Measurements from ENCODE around the gene TEX13B. TPM values are rescaled to one million over a fixed set of nuclear protein-coding genes. Genes with fewer than 3 reads are reported as not detected.

The TEX13B gene
- total and polyA plus RNA-seq, 5 donors from 2014 or later: not detected

DNA sequence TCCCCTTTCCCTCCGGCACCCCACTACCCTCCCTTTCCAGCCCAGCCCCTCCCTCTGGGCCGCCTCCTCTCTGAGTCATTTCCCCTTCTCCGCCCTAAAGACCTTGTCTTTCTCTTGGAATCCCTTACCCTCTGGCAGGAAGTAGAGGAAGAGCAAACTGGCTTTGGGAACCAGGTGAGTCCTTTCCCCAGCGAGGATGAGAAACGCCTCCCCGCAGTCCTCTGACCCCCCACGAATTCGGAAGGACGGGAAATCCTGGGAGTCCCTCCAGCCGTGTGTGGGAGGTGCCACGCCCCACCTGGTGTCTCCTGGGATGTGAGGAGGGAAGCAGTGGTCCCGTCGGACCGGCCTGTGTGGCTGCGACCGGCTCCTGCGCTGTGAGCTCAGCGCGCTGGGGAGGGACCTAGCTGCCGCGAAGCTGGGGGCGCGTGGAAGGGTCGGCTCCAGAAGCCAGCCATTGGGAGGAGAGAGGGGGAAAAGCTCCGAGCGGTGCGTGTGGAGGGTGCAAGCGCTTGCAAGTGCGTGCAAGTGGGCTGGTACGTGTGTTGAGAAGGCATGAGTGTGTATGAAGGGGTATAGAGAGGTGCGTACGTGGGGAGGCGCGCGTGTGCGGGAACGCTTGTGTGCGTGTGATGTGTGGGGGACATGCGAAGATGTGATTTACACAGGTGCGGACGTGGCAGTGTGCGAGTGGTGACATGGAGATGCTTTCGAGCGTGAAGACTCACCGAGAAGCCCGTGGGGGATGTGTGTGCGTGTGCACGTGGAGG, 46.3 kb downstream of the TEX13B start:
- Mint-ChIP-seq H3K4me3 (no peak overlapping the region), H3K36me3 (no peaks in the 10 kb centered on the region), H3K4me1 (no peaks in the 10 kb centered on the region), H3K27ac (no peak overlapping the region), H3K27me3 (peaks cover 16% of the 10 kb centered on the region), H3K9me3 (peaks cover 0 to 3% (median 0%) of the 10 kb centered on the region in 7 donors)
- DNase-seq: no peak
- H3K27ac ChIP-seq (ENCODE audit: insufficient read depth, low read length, poor library complexity, severe bottlenecking): no peak overlapping the region
- no peak for ATAC-seq (ENCODE audit: low read depth in 2 of 2)
- H3K36me3 ChIP-seq (ENCODE audit: control insufficient read depth, insufficient read depth, low read length): no peaks in the 10 kb centered on the region
- H3K27me3 ChIP-seq (ENCODE audit: control insufficient read depth, insufficient read depth, low read length): no peaks in the 10 kb centered on the region
- H3K4me1 ChIP-seq (ENCODE audit: control insufficient read depth, insufficient read depth, low read length, poor library complexity, severe bottlenecking): no peaks in the 10 kb centered on the region
- no peak overlapping the region for H3K4me3 ChIP-seq (ENCODE audit: low read depth, low read length)
- H3K9me3 ChIP-seq (ENCODE audit: control insufficient read depth in 2 of 2, low read length in 2 of 2): no peaks in the 10 kb centered on the region

- DNase-seq (no peak), ATAC-seq (ENCODE audit: low read depth in 2 of 2) (no peak)
- H3K27me3 ChIP-seq (ENCODE audit: control insufficient read depth, insufficient read depth, low read length): no peaks in the 10 kb centered on the region
- Mint-ChIP-seq H3K36me3 (no peaks in the 10 kb centered on the region), H3K4me1 (no peaks in the 10 kb centered on the region), H3K27me3 (peaks cover 16% of the 10 kb centered on the region), H3K4me3 (no peak overlapping the region), H3K27ac (no peak overlapping the region), H3K9me3 (peaks cover 0 to 3% (median 0%) of the 10 kb centered on the region in 7 donors)
- H3K36me3 ChIP-seq (ENCODE audit: control insufficient read depth, insufficient read depth, low read length): no peaks in the 10 kb centered on the region
- H3K27ac ChIP-seq (ENCODE audit: insufficient read depth, low read length, poor library complexity, severe bottlenecking): no peak overlapping the region
- H3K9me3 ChIP-seq (ENCODE audit: control insufficient read depth in 2 of 2, low read length in 2 of 2): no peaks in the 10 kb centered on the region
- H3K4me1 ChIP-seq (ENCODE audit: control insufficient read depth, insufficient read depth, low read length, poor library complexity, severe bottlenecking): no peaks in the 10 kb centered on the region
- no peak overlapping the region for H3K4me3 ChIP-seq (ENCODE audit: low read depth, low read length)
These were observed 47.0 kb downstream of the TEX13B start for GRCh38 chrX:107935200-107935599.

DNA sequence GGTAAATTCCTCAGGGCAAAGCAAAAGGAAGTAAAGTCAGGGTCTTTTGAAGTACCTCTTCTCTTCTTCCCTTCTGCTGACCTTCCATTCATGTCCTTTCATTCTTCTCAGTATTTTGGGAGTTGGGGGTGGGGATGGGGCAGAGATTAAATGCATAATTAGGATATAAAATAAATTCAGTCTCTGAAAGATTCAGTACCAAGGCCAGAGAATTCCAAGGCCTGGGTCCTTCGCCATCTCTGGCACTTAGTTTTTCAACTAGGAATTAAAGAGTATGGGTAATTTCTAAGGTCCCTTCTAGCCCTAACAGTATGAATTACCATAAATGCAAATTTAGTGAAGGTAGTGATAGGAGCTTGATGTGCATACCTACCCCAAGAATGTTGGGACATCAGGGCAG, 47.9 kb downstream of the TEX13B start:
- Histone ChIP-seq H3K4me1 (ENCODE audit: control insufficient read depth, insufficient read depth, low read length, poor library complexity, severe bottlenecking) (no peaks in the 10 kb centered on the region), H3K36me3 (ENCODE audit: control insufficient read depth, insufficient read depth, low read length) (no peaks in the 10 kb centered on the region), H3K4me3 (ENCODE audit: low read depth, low read length) (no peak overlapping the region), H3K27ac (ENCODE audit: insufficient read depth, low read length, poor library complexity, severe bottlenecking) (no peak overlapping the region), H3K27me3 (ENCODE audit: control insufficient read depth, insufficient read depth, low read length) (no peaks in the 10 kb centered on the region), H3K9me3 (ENCODE audit: control insufficient read depth in 2 of 2, low read length in 2 of 2) (no peaks in the 10 kb centered on the region)
- Mint-ChIP-seq H3K4me3 (no peak overlapping the region), H3K4me1 (no peaks in the 10 kb centered on the region), H3K9me3 (no peaks in the 10 kb centered on the region), H3K27me3 (peaks cover 16% of the 10 kb centered on the region), H3K27ac (no peak overlapping the region), H3K36me3 (no peaks in the 10 kb centered on the region)
- DNase-seq (no peak), ATAC-seq (ENCODE audit: low read depth in 2 of 2) (no peak)

Other genes starting within 250 kb of the TEX13B start
- gene TSC22D3, start 206.6 kb downstream of the TEX13B start, total RNA-seq: 2,718 TPM
- 1,000 to 10,000 TPM in 2 of 4 donors, 100 to 1,000 TPM in 2; 624 to 1,092 (median 913) TPM for gene TSC22D3, start 206.6 kb downstream of the TEX13B start, polyA plus RNA-seq
- gene NCBP2L, start 204.6 kb downstream of the TEX13B start, total RNA-seq: not detected
- gene NCBP2L, start 204.6 kb downstream of the TEX13B start, polyA plus RNA-seq: not detected
- gene MID2, start 156.5 kb downstream of the TEX13B start, total RNA-seq: 6.6 TPM
- 1 to 10 TPM; 2.3 to 6.5 (median 5.2) TPM for gene MID2, start 156.5 kb downstream of the TEX13B start, polyA plus RNA-seq
- 31.8 TPM for gene VSIG1, start 62.7 kb upstream of the TEX13B start, total RNA-seq
- 10 to 100 TPM; 14.5 to 17.7 (median 17.0) TPM for gene VSIG1, start 62.7 kb upstream of the TEX13B start, polyA plus RNA-seq
- 19.3 TPM for gene PSMD10, start 109.2 kb upstream of the TEX13B start, total RNA-seq
- 10 to 100 TPM; 54.7 to 85.1 (median 68.3) TPM for gene PSMD10, start 109.2 kb upstream of the TEX13B start, polyA plus RNA-seq
- 10.4 TPM for gene ATG4A, start 109.4 kb upstream of the TEX13B start, total RNA-seq
- 10 to 100 TPM; 16.7 to 21.8 (median 18.6) TPM for gene ATG4A, start 109.4 kb upstream of the TEX13B start, polyA plus RNA-seq

Measured in CD4-positive, CD25-positive, alpha-beta regulatory T cell (primary cell).